BLaER1 treated with 17β-estradiol and CSF1 and Interleukin-3, amounts not matched to agents 10 nM and 100 nM (cell line): ENCODE data around the gene CAB39.

Source experiments
- H3K27ac ChIP-seq, 11 experiments: shearing (Covaris generic); formaldehyde crosslinking; 2 replicates each; pipeline ENCODE4 v1.8.1; 2022
- H3K27me3 ChIP-seq, 11 experiments: shearing (Covaris generic); formaldehyde crosslinking; 2 replicates each; pipeline ENCODE4 v1.8.1; 2022
- H3K36me3 ChIP-seq, 11 experiments: shearing (Covaris generic); formaldehyde crosslinking; 2 replicates each; pipeline ENCODE4 v1.8.1; 2022
- H3K4me1 ChIP-seq, 10 experiments: shearing (Covaris generic); formaldehyde crosslinking; 2 replicates each; pipeline ENCODE4 v1.8.1; 2022
- H3K4me2 ChIP-seq, 11 experiments: shearing (Covaris generic); formaldehyde crosslinking; 2 replicates each; pipeline ENCODE4 v1.8.1; 2022
- H3K4me3 ChIP-seq, 10 experiments: shearing (Covaris generic); formaldehyde crosslinking; 2 replicates each; pipeline ENCODE4 v1.8.1; 2022
- H3K9ac ChIP-seq, 11 experiments: shearing (Covaris generic); formaldehyde crosslinking; 2 replicates each; pipeline ENCODE4 v1.8.1; 2022
- H3K9me3 ChIP-seq, 11 experiments: shearing (Covaris generic); formaldehyde crosslinking; replicated peaks in 1 of 11; 2 replicates each; pipeline ENCODE4 v1.8.1; 2022
- H4K20me1 ChIP-seq, 11 experiments: shearing (Covaris generic); formaldehyde crosslinking; 2 replicates each; pipeline ENCODE4 v1.8.1; 2022
- Cebpa-rat ChIP-seq, 11 experiments: shearing (Covaris generic); IDR thresholded peaks; 2 replicates each; pipeline ENCODE4 v1.8.1; 2022

The CAB39 gene

DNA sequence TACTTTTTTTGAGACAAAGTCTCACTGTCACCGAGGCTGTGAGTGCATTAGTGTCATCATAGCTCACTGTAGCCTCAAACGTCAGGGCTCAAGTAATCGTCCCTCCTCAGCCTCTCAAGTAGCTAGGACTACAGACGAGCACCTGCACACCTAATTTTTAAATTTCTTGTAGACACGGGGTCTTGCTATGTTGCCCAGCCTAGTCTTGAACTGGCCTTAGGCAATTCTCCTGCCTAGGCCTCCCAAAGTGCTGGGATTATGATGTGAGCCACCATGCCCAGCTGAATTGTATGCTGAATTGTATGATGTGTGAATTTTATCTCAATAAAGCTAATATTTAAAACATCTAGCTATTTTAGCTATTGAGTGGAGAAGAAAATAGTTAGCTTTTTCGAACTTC, 18.9 kb downstream of the CAB39 start:
- Histone ChIP-seq H4K20me1 (peaks cover 82 to 100% (median 99%) of the 10 kb centered on the region in 11 experiments), H3K4me3 (no peak overlapping the region), H3K9ac (no peak overlapping the region), H3K27ac (no peak overlapping the region), H3K9me3 (no peaks in the 10 kb centered on the region), H3K36me3 (peaks cover 24 to 61% (median 35%) of the 10 kb centered on the region in 11 experiments; a peak in 20 of 22 replicates), H3K4me2 (peak overlapping the region in 1 of 11 experiments; percentile 27; a peak in 1 of 22 replicates), H3K27me3 (no peaks in the 10 kb centered on the region), H3K4me1 (peaks cover 13 to 82% (median 21%) of the 10 kb centered on the region in 10 experiments)
- TF ChIP-seq Cebpa-rat (IDR thresholded peaks at IDR 0.05), result no peak

- Histone ChIP-seq H3K9me3 (no peaks in the 10 kb centered on the region), H3K4me3 (no peak overlapping the region), H3K4me1 (peaks cover 27 to 83% (median 36%) of the 10 kb centered on the region in 10 experiments), H3K9ac (no peak overlapping the region), H4K20me1 (peaks cover 87 to 100% (median 99%) of the 10 kb centered on the region in 11 experiments), H3K4me2 (peak overlapping the region in 2 of 11 experiments; percentile 29 to 31; a peak in 2 of 22 replicates), H3K27ac (no peak overlapping the region), H3K36me3 (peaks cover 19 to 58% (median 24%) of the 10 kb centered on the region in 11 experiments; a peak in 20 of 22 replicates), H3K27me3 (no peaks in the 10 kb centered on the region)
- TF ChIP-seq Cebpa-rat (IDR thresholded peaks at IDR 0.05), result no peak
Observed at GRCh38 chr2:230732914-230733401, 20.3 kb downstream of the CAB39 start.

GRCh38 chr2:230734247-230735175, 21.9 kb downstream of the CAB39 start:
- Histone ChIP-seq H3K9me3 (no peaks in the 10 kb centered on the region), H3K27me3 (no peaks in the 10 kb centered on the region), H3K4me3 (no peak overlapping the region), H3K27ac (no peak overlapping the region), H4K20me1 (peaks cover 78 to 100% (median 99%) of the 10 kb centered on the region in 11 experiments), H3K4me1 (peaks cover 38 to 84% (median 45%) of the 10 kb centered on the region in 10 experiments), H3K36me3 (peaks cover 11 to 54% (median 17%) of the 10 kb centered on the region in 11 experiments; a peak in 21 of 22 replicates), H3K9ac (no peak overlapping the region), H3K4me2 (peak overlapping the region in 4 of 11 experiments; percentile 13 to 69 (median 44); a peak in 7 of 22 replicates)
- no peak for TF ChIP-seq Cebpa-rat (IDR thresholded peaks at IDR 0.05)

- no peak for TF ChIP-seq Cebpa-rat (IDR thresholded peaks at IDR 0.05)
- peak overlapping the region; percentile 37 to 83 (median 54); a peak in 20 of 22 replicates for H3K4me2 ChIP-seq
Observed at GRCh38 chr2:230735884-230736283, 23.2 kb downstream of the CAB39 start.

GRCh38 chr2:230737300-230737699, 24.7 kb downstream of the CAB39 start:
- H4K20me1 ChIP-seq, result peaks cover 71 to 100% (median 92%) of the 10 kb centered on the region in 11 experiments

More at GRCh38 chr2:230735884-230736283, 23.2 kb downstream of the CAB39 start:
- H3K9ac ChIP-seq, result no peak overlapping the region
- H3K36me3 ChIP-seq, result peaks cover 25 to 57% (median 31%) of the 10 kb centered on the region in 11 experiments
- peaks cover 80 to 100% (median 99%) of the 10 kb centered on the region in 11 experiments for H4K20me1 ChIP-seq
- H3K27ac ChIP-seq, result no peak overlapping the region
- peaks cover 38 to 88% (median 45%) of the 10 kb centered on the region in 10 experiments for H3K4me1 ChIP-seq
- H3K9me3 ChIP-seq, result peaks cover 0 to 7% (median 0%) of the 10 kb centered on the region in 11 experiments; a peak in 4 of 22 replicates
- H3K4me3 ChIP-seq, result no peak overlapping the region
- H3K27me3 ChIP-seq, result no peaks in the 10 kb centered on the region

DNA sequence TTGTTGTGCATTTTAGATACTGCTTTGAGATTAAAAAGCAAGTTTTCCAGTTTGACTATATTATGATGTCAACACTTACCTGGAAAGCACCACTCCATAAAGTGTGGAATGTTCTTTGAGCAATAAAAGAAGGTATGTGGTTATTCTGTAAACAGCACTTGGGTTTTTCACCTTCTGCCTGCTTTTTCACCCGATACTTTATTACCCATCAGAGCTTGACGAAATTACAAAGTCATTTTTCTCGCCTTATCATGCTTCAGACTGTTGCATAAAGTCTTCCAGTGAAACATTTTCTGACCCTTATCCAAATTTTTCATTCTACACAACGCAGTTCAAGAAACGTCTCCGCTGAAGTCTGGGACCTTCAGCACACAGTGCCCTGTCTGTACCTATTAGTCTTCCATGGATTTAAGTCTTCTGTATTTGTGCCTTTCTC, 25.2 kb downstream of the CAB39 start:
- Histone ChIP-seq H3K4me2 (peak overlapping the region; percentile 34 to 83 (median 54); a peak in 21 of 22 replicates), H3K27ac (peak overlapping the region in 7 of 11 experiments; percentile 2 to 29 (median 15); a peak in 7 of 22 replicates), H3K36me3 (peaks cover 33 to 63% (median 48%) of the 10 kb centered on the region in 11 experiments), H3K9ac (peak overlapping the region in 3 of 11 experiments; percentile 19 to 44 (median 32); a peak in 5 of 22 replicates), H3K27me3 (no peaks in the 10 kb centered on the region), H3K4me1 (peaks cover 38 to 71% (median 45%) of the 10 kb centered on the region in 10 experiments), H3K4me3 (no peak overlapping the region), H3K9me3 (peaks cover 0 to 11% (median 0%) of the 10 kb centered on the region in 11 experiments; a peak in 4 of 22 replicates), H4K20me1 (peaks cover 69 to 100% (median 91%) of the 10 kb centered on the region in 11 experiments)
- no peak for TF ChIP-seq Cebpa-rat (IDR thresholded peaks at IDR 0.05)

More at GRCh38 chr2:230737300-230737699, 24.7 kb downstream of the CAB39 start:
- Histone ChIP-seq H3K9ac (peak overlapping the region in 5 of 11 experiments; percentile 26 to 44 (median 30); a peak in 6 of 22 replicates), H3K27ac (no peak overlapping the region), H3K9me3 (peaks cover 0 to 11% (median 0%) of the 10 kb centered on the region in 11 experiments; a peak in 4 of 22 replicates), H3K36me3 (peaks cover 32 to 58% (median 43%) of the 10 kb centered on the region in 11 experiments), H3K27me3 (no peaks in the 10 kb centered on the region), H3K4me2 (peak overlapping the region; percentile 37 to 83 (median 54)), H3K4me3 (no peak overlapping the region), H3K4me1 (peaks cover 38 to 76% (median 45%) of the 10 kb centered on the region in 10 experiments)
- TF ChIP-seq Cebpa-rat (IDR thresholded peaks at IDR 0.05), result no peak

DNA sequence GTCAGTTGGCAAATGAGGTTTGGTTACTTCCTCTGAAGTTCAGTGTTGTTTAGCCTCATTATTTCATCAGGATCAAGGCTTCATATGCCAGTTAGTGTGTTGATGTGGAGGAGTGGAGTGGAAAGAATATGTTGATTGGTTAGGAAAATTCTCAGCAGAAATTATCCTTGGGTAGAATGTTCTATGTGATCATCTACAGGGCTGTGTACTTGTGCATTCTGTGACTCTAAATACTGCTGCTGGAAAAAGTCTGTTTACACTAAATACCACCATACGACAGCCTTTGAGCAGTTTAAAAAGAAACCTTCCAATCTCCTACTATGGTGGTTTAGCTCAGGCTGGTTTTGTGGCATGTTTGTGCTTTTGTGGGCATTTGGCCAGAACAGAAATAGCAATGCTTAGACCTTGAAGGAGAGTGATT, 25.8 kb downstream of the CAB39 start:
- peaks cover 0 to 11% (median 0%) of the 10 kb centered on the region in 11 experiments; a peak in 4 of 22 replicates for H3K9me3 ChIP-seq
- peak overlapping the region in 9 of 11 experiments; percentile 2 to 29 (median 13); a peak in 9 of 22 replicates for H3K27ac ChIP-seq
- H3K36me3 ChIP-seq, result peaks cover 37 to 69% (median 53%) of the 10 kb centered on the region in 11 experiments
- peak overlapping the region; percentile 34 to 83 (median 54); a peak in 21 of 22 replicates for H3K4me2 ChIP-seq
- no peak overlapping the region for H3K4me3 ChIP-seq
- no peaks in the 10 kb centered on the region for H3K27me3 ChIP-seq
- no peak for TF ChIP-seq Cebpa-rat (IDR thresholded peaks at IDR 0.05)
- H3K4me1 ChIP-seq, result peaks cover 38 to 65% (median 43%) of the 10 kb centered on the region in 10 experiments
- peaks cover 65 to 100% (median 90%) of the 10 kb centered on the region in 11 experiments for H4K20me1 ChIP-seq
- peak overlapping the region in 2 of 11 experiments; percentile 32 to 44; a peak in 2 of 22 replicates for H3K9ac ChIP-seq

DNA sequence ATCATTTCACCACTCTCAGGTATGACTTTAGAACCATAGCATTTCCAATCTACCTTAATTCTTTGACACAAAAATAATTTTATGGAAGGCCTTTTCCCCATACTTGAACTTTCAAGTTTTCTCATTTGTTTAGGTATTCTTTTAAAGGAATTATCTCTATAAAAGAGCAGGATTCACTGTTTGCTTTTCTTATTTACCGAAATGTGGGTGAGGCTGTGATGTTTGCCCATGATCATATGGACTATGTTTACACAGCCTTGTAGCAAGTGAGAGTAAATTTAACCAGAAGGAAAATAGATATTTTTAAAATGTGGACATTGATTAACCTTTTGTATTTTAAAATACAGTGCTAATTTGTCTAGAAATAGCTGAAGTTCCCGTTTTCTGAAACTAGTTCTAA, 26.3 kb downstream of the CAB39 start:
- TF ChIP-seq Cebpa-rat (IDR thresholded peaks at IDR 0.05), result no peak
- H3K4me3 ChIP-seq, result no peak overlapping the region
- peaks cover 61 to 100% (median 90%) of the 10 kb centered on the region in 11 experiments for H4K20me1 ChIP-seq
- H3K9me3 ChIP-seq, result peaks cover 0 to 11% (median 0%) of the 10 kb centered on the region in 11 experiments; a peak in 4 of 22 replicates
- no peak overlapping the region; a peak in 1 of 22 replicates for H3K9ac ChIP-seq
- H3K36me3 ChIP-seq, result peaks cover 39 to 72% (median 52%) of the 10 kb centered on the region in 11 experiments
- H3K4me1 ChIP-seq, result peaks cover 38 to 63% (median 43%) of the 10 kb centered on the region in 10 experiments
- H3K27me3 ChIP-seq, result no peaks in the 10 kb centered on the region
- peak overlapping the region in 3 of 11 experiments; percentile 13 to 25 (median 13); a peak in 3 of 22 replicates for H3K27ac ChIP-seq
- H3K4me2 ChIP-seq, result peak overlapping the region in 7 of 11 experiments; percentile 40 to 83 (median 54); a peak in 10 of 22 replicates
